Transverse colon (tissue), 4 donors: ENCODE measurements around the gene PCCA. TPM values are rescaled to one million over a fixed set of nuclear protein-coding genes. Genes with fewer than 3 reads are reported as not detected.
A peak's percentile ranks its signal among the peaks of the same experiment; 100 is the strongest.

Source experiments
- DNase-seq: peaks from one replicate; pipeline ENCODE4 v3.0.0-alpha.2; 2019
- H3K27ac ChIP-seq, 4 donors: fragments of 200-600 bp; sonication (generic); 2 replicates each; pipeline ENCODE4 v1.5.1; 2016 to 2018; ENCODE audit warnings: inconsistent platforms in 4 of 4
- H3K27me3 ChIP-seq: fragments of 200-600 bp; sonication (generic); 2 replicates; pipeline ENCODE4 v1.5.1; 2017; ENCODE audit warnings: inconsistent platforms
- H3K36me3 ChIP-seq, 4 donors: fragments of 200-600 bp; sonication (generic); 2 replicates each; pipeline ENCODE4 v1.5.1; 2017 to 2019; ENCODE audit warnings: inconsistent platforms in 4 of 4
- H3K4me1 ChIP-seq, 4 donors: fragments of 200-600 bp; sonication (generic); 2 replicates each; pipeline ENCODE4 v1.5.1; 2017 to 2020; ENCODE audit warnings: inconsistent platforms in 4 of 4
- H3K4me3 ChIP-seq, 4 donors: fragments of 200-600 bp; sonication (generic); 1 replicate in 1 of 4; 2 replicates in 3 of 4; pipeline versions ENCODE4 v1.5.1 to v1.6.1; 2017 to 2019; ENCODE audit warnings: inconsistent platforms in 4 of 4
- H3K9me3 ChIP-seq, 2 donors: fragments of 200-600 bp; sonication (generic); 2 replicates each; pipeline ENCODE4 v1.5.1; 2017 to 2019; ENCODE audit warnings: inconsistent platforms in 2 of 2
- EP300 ChIP-seq: sonication (generic); formaldehyde crosslinking; IDR thresholded peaks from one replicate; pipeline ENCODE4 v1.6.1; 2017; ENCODE audit warnings: antibody characterized with exemption, low read depth
- POLR2A ChIP-seq: fragments of 450-650 bp; IDR thresholded peaks from one replicate; pipeline ENCODE4 v1.6.1; 2016; ENCODE audit warnings: antibody characterized with exemption, mild to moderate bottlenecking, moderate library complexity
- POLR2AphosphoS5 ChIP-seq, 3 donors: sonication (generic); formaldehyde crosslinking; IDR thresholded peaks; one replicate each; pipeline ENCODE4 v1.6.1; 2016; ENCODE audit warnings: antibody characterized with exemption in 3 of 3
- WGBS, 2 donors: methylation state at CpG; one replicate each; pipeline ENCODE4 v1.1.5; 2018; ENCODE audit warnings: low coverage in 1 of 2; 5-methylcytosine and 5-hydroxymethylcytosine counted together
- in situ Hi-C, 4 donors: fragments of 200-750 bp; cut with MboI; loops; one replicate each; pipeline versions ENCODE4 v1.15.0 to v1.15.1; 2017; ENCODE audit warnings: low sequenced_read_pairs in 3 of 4, low pct_ligation_motif_present in 1 of 4, low pct_unique_long_range_greater_than_20kb in 1 of 4
- intact Hi-C: fragments of 100-400 bp; cut with DNase I; formaldehyde crosslinking; loops from one replicate; pipeline ENCODE4 v1.15.1; 2023; ENCODE audit warnings: low total_unique reads
- total RNA-seq, 4 donors: library from RNA; depleted of rRNA; stranded (reverse); fragments of >200 nt; gene quantifications; one replicate each; pipeline ENCODE4 v1.1.0, GENCODE V29; 2016
- TF ChIP-seq, protein P1 (sequence below), 5 experiments: fragments of 200-600 bp in 3 of 5; fragments of 450-650 bp in 2 of 5; sonication (generic) in 3 of 5; IDR thresholded peaks; 1 replicate in 2 of 5; 2 replicates in 3 of 5; pipeline ENCODE4 v1.5.1; 2016 to 2017; ENCODE audit warnings: antibody characterized with exemption in 5 of 5, inconsistent platforms in 3 of 5, mild to moderate bottlenecking in 2 of 5, moderate library complexity in 1 of 5

Gene PCCA
- total RNA-seq, 4 donors from 2014 or later, result 13.1 to 87.8 (median 74.6) TPM

DNA sequence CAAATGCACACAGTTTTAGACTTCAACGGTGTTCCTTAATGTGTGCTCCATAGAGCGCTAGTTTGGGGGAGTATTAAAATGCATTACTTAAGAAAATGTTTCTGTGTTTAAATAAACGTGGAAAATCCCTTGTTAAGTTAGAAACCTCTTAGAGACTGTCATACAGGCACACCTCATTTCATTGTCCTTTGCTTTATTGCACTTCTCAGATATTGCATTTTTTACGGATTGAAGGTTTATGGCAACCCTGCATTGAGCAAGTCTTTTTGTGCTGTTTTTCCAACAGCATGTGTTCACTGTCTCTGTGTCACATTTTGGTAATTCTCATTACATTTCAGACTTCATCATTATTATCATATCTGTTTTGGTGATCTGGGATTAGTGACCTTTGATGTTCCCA, 255.7 kb downstream of the PCCA start:
- peak overlapping the region; percentile 41 to 72 (median 58) for H3K27ac ChIP-seq

DNA sequence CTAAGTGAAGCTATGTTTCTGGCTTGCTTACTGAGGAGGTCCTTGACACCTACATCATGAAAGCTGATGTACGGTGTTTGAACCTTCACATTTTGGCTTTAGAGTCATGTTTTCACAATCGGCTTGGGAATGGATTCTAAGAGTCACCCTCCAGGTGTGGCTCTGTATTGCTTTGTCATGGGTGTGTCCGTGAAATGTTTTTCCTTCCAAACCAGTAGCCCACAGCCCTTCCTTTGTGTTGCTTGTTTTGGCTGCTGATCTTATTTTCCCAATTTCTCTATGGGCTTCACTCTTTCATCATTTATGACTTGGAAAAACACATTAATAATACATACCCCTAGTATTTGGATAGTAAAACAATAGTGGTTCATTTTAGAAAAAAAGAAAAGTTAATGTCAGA, 259.1 kb downstream of the PCCA start:
- WGBS, 2 donors, result 58 to 62% methylated on average over 2 to 3 of the region's 3 CpGs
- no peaks in the 10 kb centered on the region for H3K27me3 ChIP-seq
- H3K9me3 ChIP-seq, result no peaks in the 10 kb centered on the region
- H3K4me1 ChIP-seq, result peaks cover 0 to 29% (median 6%) of the 10 kb centered on the region in 4 donors
- H3K36me3 ChIP-seq, result no peaks in the 10 kb centered on the region
- TF ChIP-seq POLR2A (no peak), POLR2AphosphoS5 (IDR thresholded peaks at IDR 0.05) (peak in 1 of 3 donors; percentile 16)
- H3K27ac ChIP-seq, result no peak overlapping the region
- in situ Hi-C loops, result no loop called here
- no peak for DNase-seq
- intact Hi-C loops, result no loop called here
- no peak overlapping the region for H3K4me3 ChIP-seq

More for the DNA sequence above, 255.7 kb downstream of the PCCA start:
- Histone ChIP-seq H3K4me1 (peaks cover 0 to 29% (median 6%) of the 10 kb centered on the region in 4 donors), H3K9me3 (no peaks in the 10 kb centered on the region), H3K36me3 (no peaks in the 10 kb centered on the region), H3K4me3 (no peak overlapping the region), H3K27me3 (no peaks in the 10 kb centered on the region)
- DNase-seq, result no peak
- in situ Hi-C loops (no loop called here), intact Hi-C loops (no loop called here)
- 68 to 75% methylated on average over 4 of the region's 4 CpGs for WGBS, 2 donors
- TF ChIP-seq POLR2AphosphoS5 (IDR thresholded peaks at IDR 0.05) (no peak), EP300 (no peak), POLR2A (no peak)
- TF ChIP-seq, protein P1, sequence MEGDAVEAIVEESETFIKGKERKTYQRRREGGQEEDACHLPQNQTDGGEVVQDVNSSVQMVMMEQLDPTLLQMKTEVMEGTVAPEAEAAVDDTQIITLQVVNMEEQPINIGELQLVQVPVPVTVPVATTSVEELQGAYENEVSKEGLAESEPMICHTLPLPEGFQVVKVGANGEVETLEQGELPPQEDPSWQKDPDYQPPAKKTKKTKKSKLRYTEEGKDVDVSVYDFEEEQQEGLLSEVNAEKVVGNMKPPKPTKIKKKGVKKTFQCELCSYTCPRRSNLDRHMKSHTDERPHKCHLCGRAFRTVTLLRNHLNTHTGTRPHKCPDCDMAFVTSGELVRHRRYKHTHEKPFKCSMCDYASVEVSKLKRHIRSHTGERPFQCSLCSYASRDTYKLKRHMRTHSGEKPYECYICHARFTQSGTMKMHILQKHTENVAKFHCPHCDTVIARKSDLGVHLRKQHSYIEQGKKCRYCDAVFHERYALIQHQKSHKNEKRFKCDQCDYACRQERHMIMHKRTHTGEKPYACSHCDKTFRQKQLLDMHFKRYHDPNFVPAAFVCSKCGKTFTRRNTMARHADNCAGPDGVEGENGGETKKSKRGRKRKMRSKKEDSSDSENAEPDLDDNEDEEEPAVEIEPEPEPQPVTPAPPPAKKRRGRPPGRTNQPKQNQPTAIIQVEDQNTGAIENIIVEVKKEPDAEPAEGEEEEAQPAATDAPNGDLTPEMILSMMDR (IDR thresholded peaks at IDR 0.05), result no peak

DNA sequence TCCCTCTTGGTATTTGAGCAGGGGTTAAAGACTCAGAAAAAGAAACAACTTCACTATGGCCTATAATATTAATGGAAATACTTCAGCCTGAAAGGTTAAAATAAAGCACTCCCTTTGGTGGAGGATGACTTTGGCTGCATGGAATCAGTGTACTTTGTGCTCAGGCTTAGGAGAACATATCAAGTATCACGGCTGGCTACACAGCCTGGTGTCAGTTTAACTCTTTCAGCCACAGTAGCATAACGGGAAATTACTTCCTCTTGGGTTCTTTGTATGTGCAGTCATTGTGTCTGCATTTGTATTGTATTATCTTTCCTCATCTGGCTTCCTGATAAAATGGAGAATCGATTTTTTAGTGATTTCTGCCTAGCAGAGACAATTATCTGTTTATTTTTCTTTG, 260.7 kb downstream of the PCCA start:
- no peaks in the 10 kb centered on the region for H3K9me3 ChIP-seq
- H3K36me3 ChIP-seq, result no peaks in the 10 kb centered on the region
- DNase-seq, result no peak
- H3K4me1 ChIP-seq, result peaks cover 0 to 20% (median 6%) of the 10 kb centered on the region in 4 donors
- no peak overlapping the region for H3K4me3 ChIP-seq
- WGBS, 2 donors, result 64 to 75% methylated on average over 3 of the region's 3 CpGs
- H3K27me3 ChIP-seq, result no peaks in the 10 kb centered on the region
- TF ChIP-seq, protein P1 (IDR thresholded peaks at IDR 0.05), result no peak
- TF ChIP-seq POLR2AphosphoS5 (IDR thresholded peaks at IDR 0.05) (no peak), POLR2A (no peak), EP300 (no peak)
- no peak overlapping the region for H3K27ac ChIP-seq
- in situ Hi-C loops, result no loop called here
- intact Hi-C loops, result no loop called here

DNA sequence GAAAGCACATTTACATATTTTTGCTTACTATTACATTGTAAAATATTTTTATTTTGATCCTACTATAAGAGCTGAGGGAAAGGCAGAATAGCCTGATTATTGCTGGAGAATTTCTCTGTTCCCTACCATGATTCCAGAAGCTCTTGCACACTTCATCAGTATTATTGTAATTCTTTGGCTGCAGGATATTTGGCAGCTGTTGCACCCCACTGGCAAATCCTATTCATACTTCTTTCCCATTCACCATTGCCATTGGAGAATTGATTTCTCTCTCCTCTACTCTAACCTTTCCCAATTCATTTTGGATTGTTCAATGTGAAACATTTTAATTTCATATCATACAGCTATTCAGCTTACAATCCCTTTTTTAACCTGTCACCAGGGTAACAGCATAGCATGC, 261.7 kb downstream of the PCCA start:
- in situ Hi-C loops (no loop called here), intact Hi-C loops (no loop called here)
- no peak for DNase-seq
- no peak for TF ChIP-seq POLR2A
- no peak for TF ChIP-seq POLR2AphosphoS5 (IDR thresholded peaks at IDR 0.05)
- TF ChIP-seq EP300, result no peak
- TF ChIP-seq, protein P1 (IDR thresholded peaks at IDR 0.05), result no peak
- Histone ChIP-seq H3K9me3 (no peaks in the 10 kb centered on the region), H3K4me1 (peaks cover 0 to 10% (median 4%) of the 10 kb centered on the region in 4 donors), H3K27ac (no peak overlapping the region), H3K36me3 (no peaks in the 10 kb centered on the region), H3K4me3 (no peak overlapping the region), H3K27me3 (no peaks in the 10 kb centered on the region)

DNA sequence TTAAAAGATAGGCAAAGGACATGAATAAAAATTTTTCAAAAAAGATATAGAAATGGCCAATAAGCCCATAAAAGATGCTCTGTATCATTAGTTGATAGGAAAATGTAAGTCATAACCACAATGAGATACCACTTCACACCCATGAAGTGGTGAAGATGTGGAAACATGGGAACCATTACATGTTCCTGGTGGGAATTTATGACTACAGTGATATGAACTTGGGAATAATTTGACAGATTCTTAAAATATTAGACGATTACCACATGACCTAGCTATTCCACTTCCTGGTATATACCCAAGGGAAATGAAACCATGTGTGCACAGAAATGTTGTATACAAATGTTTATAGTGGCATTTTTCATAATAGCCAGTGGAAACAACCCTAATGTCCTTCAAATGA, 267.5 kb downstream of the PCCA start:
- 66 to 75% methylated on average over 1 of the region's 1 CpG for WGBS, 2 donors
- Histone ChIP-seq H3K36me3 (no peaks in the 10 kb centered on the region), H3K4me3 (no peak overlapping the region), H3K4me1 (no peaks in the 10 kb centered on the region), H3K27me3 (no peaks in the 10 kb centered on the region), H3K27ac (no peak overlapping the region), H3K9me3 (no peaks in the 10 kb centered on the region)
- in situ Hi-C loops (no loop called here), intact Hi-C loops (no loop called here)
- TF ChIP-seq, protein P1 (IDR thresholded peaks at IDR 0.05), result no peak
- TF ChIP-seq EP300, result no peak
- TF ChIP-seq POLR2A, result no peak
- TF ChIP-seq POLR2AphosphoS5 (IDR thresholded peaks at IDR 0.05), result no peak
- no peak for DNase-seq
